ENCODE data around the gene SHISA5. TPM values are rescaled to one million over a fixed set of nuclear protein-coding genes. Genes with fewer than 3 reads are reported as not detected.

SHISA5 gene
- total and polyA plus RNA-seq, 3 donors from 2014 or later, result 101 to 146 (median 117) TPM

DNA sequence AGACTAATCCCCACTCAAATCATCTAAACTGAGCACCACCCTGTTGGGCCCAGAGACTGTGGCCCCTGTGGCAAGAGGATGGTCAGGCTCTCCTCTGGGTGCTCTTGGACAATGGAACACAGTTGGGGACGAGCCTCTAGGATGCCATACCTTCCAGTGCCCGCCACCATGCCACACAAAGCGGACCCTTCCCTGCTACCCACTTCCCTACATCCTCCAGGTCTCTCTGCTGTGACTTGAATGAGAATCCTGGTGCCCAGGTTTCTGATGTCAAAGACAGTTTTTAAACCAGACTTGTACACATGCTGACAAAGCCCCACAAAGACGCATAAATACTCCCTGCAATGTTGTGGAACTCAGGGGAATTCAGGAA, 68.8 kb downstream of the SHISA5 start:
- TF ChIP-seq, protein P1, sequence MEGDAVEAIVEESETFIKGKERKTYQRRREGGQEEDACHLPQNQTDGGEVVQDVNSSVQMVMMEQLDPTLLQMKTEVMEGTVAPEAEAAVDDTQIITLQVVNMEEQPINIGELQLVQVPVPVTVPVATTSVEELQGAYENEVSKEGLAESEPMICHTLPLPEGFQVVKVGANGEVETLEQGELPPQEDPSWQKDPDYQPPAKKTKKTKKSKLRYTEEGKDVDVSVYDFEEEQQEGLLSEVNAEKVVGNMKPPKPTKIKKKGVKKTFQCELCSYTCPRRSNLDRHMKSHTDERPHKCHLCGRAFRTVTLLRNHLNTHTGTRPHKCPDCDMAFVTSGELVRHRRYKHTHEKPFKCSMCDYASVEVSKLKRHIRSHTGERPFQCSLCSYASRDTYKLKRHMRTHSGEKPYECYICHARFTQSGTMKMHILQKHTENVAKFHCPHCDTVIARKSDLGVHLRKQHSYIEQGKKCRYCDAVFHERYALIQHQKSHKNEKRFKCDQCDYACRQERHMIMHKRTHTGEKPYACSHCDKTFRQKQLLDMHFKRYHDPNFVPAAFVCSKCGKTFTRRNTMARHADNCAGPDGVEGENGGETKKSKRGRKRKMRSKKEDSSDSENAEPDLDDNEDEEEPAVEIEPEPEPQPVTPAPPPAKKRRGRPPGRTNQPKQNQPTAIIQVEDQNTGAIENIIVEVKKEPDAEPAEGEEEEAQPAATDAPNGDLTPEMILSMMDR (IDR thresholded peaks at IDR 0.05), result no peak
- TF ChIP-seq POLR2A (IDR thresholded peaks at IDR 0.05), result no peak
- Histone ChIP-seq H3K4me1 (peaks cover 41% of the 10 kb centered on the region), H3K27ac (peak overlapping the region; percentile 26 to 76), H3K36me3 (ENCODE audit: low read depth, missing control alignments) (no peaks in the 10 kb centered on the region), H3K27me3 (no peaks in the 10 kb centered on the region), H3K9me3 (no peaks in the 10 kb centered on the region), H3K4me3 (no peak overlapping the region)
- 88 to 90% methylated on average over 1 to 4 of the region's 4 CpGs for WGBS, 2 donors
- DNase-seq, result no peak
- intact Hi-C loops (cut with DNase I; ENCODE audit: low total_unique reads), result loop anchor here (5.0 kb wide), 2 partner anchors 33 to 163 kb away; no protein-coding TSS in a partner anchor

DNA sequence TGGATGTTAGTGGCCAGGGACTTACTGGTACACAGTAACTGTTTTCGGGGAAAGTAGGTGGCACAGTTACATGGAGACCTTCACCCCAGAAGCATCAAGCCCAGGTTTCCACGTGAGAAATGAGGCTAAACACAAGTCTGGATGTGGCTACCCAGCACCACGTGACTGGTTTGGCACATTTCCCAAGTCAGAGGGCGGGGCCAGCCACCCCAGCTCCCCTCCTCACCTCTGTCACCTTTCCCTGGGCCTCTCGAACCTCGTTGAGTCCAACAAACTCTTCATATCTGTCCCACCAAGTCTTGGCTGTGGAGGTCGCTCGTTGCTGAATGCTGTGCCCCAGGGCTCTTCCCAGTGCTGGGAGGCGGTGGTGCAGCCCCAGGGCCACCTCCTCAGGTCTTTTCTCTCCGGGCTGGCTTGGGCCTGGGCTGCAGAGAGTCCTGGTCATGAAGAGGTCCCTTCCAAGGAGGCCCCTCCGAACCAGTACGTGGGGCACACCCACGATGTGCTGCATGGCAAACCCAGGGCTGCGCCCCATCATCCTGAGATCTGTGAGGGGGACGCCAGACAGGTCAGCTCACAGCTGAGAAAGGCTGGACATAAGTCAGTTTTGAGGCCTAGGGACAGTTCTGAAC, 69.3 kb downstream of the SHISA5 start:
- H3K36me3 ChIP-seq (ENCODE audit: low read depth, missing control alignments), result no peaks in the 10 kb centered on the region
- no peak for DNase-seq
- no peaks in the 10 kb centered on the region for H3K27me3 ChIP-seq
- intact Hi-C loops (cut with DNase I; ENCODE audit: low total_unique reads), result loop anchor here (5.0 kb wide), 2 partner anchors 32 to 162 kb away; no protein-coding TSS in a partner anchor
- H3K4me3 ChIP-seq, result no peak overlapping the region
- no peak for TF ChIP-seq POLR2A (IDR thresholded peaks at IDR 0.05)
- TF ChIP-seq, protein P1 (IDR thresholded peaks at IDR 0.05), result no peak
- 71 to 79% methylated on average over 15 of the region's 15 CpGs for WGBS, 2 donors
- peak overlapping the region; percentile 46 to 76 for H3K27ac ChIP-seq
- peaks cover 46% of the 10 kb centered on the region for H3K4me1 ChIP-seq
- no peaks in the 10 kb centered on the region for H3K9me3 ChIP-seq

DNA sequence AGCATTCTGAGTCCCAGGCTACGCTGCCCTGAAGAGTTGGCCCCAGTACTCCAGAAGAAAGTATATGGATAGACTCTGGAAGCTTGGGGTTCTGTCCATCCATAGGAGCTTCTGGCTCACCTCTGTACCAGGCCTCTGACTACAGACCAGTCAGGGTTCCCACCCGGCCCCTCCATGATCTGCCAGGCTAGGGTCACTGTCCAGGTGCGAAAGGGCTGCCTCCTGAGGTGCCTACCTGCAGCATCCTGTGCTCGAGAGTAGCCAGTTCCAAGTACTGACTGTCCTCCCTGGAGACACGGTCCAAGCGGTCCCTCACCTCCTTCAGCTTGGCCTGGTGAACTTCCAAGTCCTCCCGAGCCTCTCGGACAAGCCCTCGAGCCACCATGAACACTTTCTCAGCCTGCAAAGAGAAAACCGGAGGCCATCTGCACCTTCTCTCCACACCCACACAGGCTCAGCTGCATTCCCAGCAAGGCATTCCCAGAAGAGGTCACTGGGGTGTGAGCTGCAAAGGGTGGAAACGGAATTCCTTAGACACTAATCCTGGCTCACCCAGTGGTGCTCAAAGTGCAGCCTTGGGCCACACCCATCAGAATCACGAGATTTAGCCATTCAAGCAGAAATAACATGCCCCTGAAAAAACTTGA, 70.4 kb downstream of the SHISA5 start:
- Histone ChIP-seq H3K27me3 (no peaks in the 10 kb centered on the region), H3K9me3 (no peaks in the 10 kb centered on the region), H3K4me1 (peaks cover 40% of the 10 kb centered on the region), H3K36me3 (ENCODE audit: low read depth, missing control alignments) (no peaks in the 10 kb centered on the region), H3K4me3 (no peak overlapping the region), H3K27ac (peak overlapping the region; percentile 46 to 76)
- TF ChIP-seq, protein P1 (IDR thresholded peaks at IDR 0.05), result no peak
- no peak for TF ChIP-seq POLR2A (IDR thresholded peaks at IDR 0.05)
- DNase-seq, result peak; percentile 66
- intact Hi-C loops (cut with DNase I; ENCODE audit: low total_unique reads), result no loop called here
- WGBS, 2 donors, result 55 to 68% methylated on average over 10 to 12 of the region's 12 CpGs

DNA sequence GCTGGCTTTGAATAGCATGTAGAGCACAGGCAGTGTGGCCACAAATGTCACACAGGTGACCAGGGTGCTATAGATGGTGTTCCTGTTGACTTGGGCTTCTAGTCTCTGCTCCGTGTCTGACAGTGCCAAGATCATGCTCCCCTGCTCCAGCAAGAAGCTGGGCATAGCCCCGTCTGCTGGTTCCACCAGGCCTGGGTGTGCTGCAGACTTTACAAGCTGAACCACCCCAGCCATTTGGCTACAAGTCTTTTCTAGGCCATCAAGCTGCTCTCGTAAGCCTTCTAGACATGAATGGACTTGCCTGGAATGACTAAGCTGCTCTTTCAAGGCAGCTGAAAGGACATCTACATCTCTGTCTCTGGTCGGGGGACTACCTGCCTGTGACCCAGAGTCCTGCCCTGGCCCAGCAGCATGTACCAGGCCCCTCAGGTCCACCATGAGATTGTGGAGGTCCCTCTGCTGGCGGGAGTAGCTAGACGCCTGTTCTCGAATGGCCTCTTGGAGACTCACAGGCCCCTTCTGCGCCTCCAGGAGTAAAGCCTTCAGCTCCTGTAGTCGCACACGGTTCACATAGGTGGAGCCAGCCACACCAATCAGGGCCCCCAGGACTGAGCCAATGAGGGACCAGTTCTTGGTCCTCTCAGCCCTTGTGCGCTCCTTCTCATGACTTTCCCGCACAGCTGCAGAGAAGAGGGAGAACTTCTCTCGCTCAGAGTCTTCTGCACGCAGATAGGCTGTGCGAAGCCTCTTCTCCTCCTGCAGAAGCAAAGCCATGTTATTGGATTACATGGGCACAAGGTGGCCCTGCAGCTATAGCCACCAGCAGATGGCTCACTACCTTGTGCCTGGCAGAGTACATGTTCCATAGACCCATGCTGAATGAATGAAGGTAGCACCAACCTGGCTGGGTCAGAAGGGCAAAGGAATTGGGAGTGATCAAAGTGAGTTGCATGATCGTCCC, 71.3 kb downstream of the SHISA5 start:
- WGBS, 2 donors, result 84 to 87% methylated on average over 9 to 16 of the region's 16 CpGs
- Histone ChIP-seq H3K9me3 (no peaks in the 10 kb centered on the region), H3K4me3 (no peak overlapping the region), H3K27ac (peak overlapping the region in 1 of 2 donors; percentile 45), H3K27me3 (no peaks in the 10 kb centered on the region), H3K36me3 (ENCODE audit: low read depth, missing control alignments) (no peaks in the 10 kb centered on the region), H3K4me1 (peaks cover 49% of the 10 kb centered on the region)
- DNase-seq, result no peak
- TF ChIP-seq POLR2A (IDR thresholded peaks at IDR 0.05), result no peak
- TF ChIP-seq, protein P1 (IDR thresholded peaks at IDR 0.05), result no peak
- intact Hi-C loops (cut with DNase I; ENCODE audit: low total_unique reads), result no loop called here

Measured in testis (tissue), 3 donors.